Measurements from ENCODE around the gene BCAR1. TPM values are rescaled to one million over a fixed set of nuclear protein-coding genes. Genes with fewer than 3 reads are reported as not detected.

The BCAR1 gene
- total RNA-seq, 6 donors from 2014 or later, result 32.9 to 87.2 (median 61.7) TPM

DNA sequence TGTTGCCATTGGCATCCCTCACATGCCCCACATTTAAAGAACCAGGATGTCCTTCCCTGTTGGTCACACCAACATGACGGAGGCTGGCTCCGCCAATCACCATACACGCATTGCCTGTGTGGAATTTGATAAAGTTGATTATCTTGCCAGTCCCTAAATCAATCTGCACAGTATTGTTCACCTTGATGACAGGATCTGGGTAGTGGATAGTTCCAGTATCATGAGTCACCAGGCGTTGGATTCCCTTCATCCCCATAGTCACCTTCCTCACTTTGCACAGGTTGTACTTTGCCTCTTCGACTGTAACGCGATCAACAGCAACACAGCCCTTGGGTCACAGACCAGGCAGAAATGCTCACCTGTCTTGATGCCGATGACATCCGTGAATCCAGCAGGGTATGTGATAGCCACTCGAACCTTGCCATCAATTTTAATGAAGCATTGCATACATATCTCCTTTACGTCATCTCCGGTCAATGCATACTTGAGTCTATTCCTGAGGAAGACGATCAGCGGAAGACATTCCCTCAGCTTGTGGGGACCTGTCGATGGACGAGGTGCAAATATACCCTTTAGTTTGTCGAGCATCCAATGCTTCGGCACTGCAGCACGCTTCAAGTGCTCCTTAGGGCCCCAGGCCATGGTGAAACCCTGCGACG lies 58.7 kb downstream of the BCAR1 start:
- H3K4me1 ChIP-seq, result no peaks in the 10 kb centered on the region
- H3K36me3 ChIP-seq, result no peaks in the 10 kb centered on the region
- 87 to 89% methylated on average over 21 of the region's 21 CpGs for WGBS, 2 donors
- TF ChIP-seq POLR2A (IDR thresholded peaks at IDR 0.05) (no peak), POLR2AphosphoS5 (IDR thresholded peaks at IDR 0.05) (no peak), EP300 (IDR thresholded peaks at IDR 0.05) (no peak)
- TF ChIP-seq, protein P1, sequence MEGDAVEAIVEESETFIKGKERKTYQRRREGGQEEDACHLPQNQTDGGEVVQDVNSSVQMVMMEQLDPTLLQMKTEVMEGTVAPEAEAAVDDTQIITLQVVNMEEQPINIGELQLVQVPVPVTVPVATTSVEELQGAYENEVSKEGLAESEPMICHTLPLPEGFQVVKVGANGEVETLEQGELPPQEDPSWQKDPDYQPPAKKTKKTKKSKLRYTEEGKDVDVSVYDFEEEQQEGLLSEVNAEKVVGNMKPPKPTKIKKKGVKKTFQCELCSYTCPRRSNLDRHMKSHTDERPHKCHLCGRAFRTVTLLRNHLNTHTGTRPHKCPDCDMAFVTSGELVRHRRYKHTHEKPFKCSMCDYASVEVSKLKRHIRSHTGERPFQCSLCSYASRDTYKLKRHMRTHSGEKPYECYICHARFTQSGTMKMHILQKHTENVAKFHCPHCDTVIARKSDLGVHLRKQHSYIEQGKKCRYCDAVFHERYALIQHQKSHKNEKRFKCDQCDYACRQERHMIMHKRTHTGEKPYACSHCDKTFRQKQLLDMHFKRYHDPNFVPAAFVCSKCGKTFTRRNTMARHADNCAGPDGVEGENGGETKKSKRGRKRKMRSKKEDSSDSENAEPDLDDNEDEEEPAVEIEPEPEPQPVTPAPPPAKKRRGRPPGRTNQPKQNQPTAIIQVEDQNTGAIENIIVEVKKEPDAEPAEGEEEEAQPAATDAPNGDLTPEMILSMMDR (IDR thresholded peaks at IDR 0.05), result no peak
- no peaks in the 10 kb centered on the region for H3K27me3 ChIP-seq
- no peak overlapping the region for H3K27ac ChIP-seq
- no peak overlapping the region for H3K4me3 ChIP-seq
- ATAC-seq (ENCODE audit: low FRiP score in 2 of 2) (no peak), DNase-seq (no peak)
- H3K9me3 ChIP-seq, result no peaks in the 10 kb centered on the region

DNA sequence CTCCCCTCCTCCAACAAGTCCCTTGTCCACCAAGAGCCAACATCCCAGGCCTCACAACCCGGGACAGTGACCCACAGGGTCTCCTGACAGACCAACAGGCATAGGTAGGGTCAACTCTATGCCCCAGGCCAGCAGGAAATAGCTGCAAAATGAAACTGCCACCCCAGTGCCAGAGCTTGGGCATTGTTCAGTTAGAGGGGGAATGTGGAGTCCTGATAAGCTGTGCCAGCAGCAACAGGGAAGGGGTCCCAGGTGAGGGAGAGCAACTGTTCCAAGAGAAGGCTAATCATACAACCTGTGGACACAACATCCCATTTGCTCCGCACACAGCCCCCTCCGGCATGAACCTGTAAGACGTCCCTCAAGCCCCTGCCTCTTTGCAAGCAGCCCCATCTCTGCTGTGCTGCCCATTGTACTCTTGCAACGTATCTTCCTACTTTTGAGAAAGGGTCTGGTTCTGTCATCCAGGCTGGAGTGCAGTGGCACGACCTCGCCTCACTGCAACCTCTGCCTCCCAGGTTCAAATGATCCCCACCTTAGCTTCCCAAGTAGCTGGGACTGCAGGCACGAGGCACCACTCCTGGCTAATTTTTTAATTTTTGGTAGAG lies 61.7 kb downstream of the BCAR1 start:
- TF ChIP-seq, protein P1 (IDR thresholded peaks at IDR 0.05), result no peak
- TF ChIP-seq POLR2A (IDR thresholded peaks at IDR 0.05), result no peak
- TF ChIP-seq EP300 (IDR thresholded peaks at IDR 0.05), result no peak
- TF ChIP-seq POLR2AphosphoS5 (IDR thresholded peaks at IDR 0.05), result no peak
- ATAC-seq (ENCODE audit: low FRiP score in 2 of 2) (no peak), DNase-seq (no peak)
- H3K27ac ChIP-seq, result no peak overlapping the region
- H3K9me3 ChIP-seq, result no peaks in the 10 kb centered on the region
- H3K36me3 ChIP-seq, result no peaks in the 10 kb centered on the region
- H3K27me3 ChIP-seq, result no peaks in the 10 kb centered on the region
- WGBS, 2 donors, result 85 to 89% methylated on average over 8 of the region's 8 CpGs
- H3K4me3 ChIP-seq, result no peak overlapping the region
- H3K4me1 ChIP-seq, result no peaks in the 10 kb centered on the region

DNA sequence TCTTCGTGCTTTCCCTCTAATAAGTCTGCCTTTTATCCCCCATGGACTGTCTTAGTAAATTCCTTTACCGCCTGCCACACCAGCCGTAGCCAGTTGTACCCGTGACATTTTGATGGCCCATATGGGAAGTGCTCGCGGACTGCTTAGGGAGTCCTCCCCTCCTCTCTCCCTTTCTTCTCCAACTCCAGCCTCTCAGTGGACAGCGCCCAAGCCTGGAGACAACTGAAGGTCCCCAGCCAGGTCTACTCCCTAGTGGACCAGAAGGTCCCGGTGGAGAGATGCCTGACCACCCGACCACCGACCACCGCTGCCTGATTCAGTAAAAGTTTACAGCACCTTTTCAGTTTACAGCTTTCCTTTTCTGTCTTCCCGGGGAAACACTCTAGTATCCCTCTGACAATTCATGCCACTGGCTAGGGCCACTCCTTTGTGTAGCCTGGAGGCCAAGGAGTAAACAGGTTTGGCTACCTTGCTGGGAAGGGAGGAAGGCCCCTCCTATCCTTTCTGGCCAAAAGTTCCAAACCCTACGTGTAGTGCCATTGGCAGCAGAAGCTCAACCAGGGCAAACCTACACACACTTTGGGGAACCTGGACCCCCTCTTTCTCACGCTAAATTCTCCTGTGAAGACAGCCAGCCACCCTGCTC lies 62.5 kb downstream of the BCAR1 start:
- Histone ChIP-seq H3K36me3 (no peaks in the 10 kb centered on the region), H3K27ac (no peak overlapping the region), H3K4me1 (no peaks in the 10 kb centered on the region), H3K27me3 (no peaks in the 10 kb centered on the region), H3K4me3 (no peak overlapping the region), H3K9me3 (no peaks in the 10 kb centered on the region)
- DNase-seq (no peak), ATAC-seq (ENCODE audit: low FRiP score in 2 of 2) (no peak)
- 85 to 88% methylated on average over 14 of the region's 14 CpGs for WGBS, 2 donors
- TF ChIP-seq POLR2AphosphoS5 (IDR thresholded peaks at IDR 0.05) (no peak), EP300 (IDR thresholded peaks at IDR 0.05) (no peak), POLR2A (IDR thresholded peaks at IDR 0.05) (no peak)
- TF ChIP-seq, protein P1 (IDR thresholded peaks at IDR 0.05), result no peak

DNA sequence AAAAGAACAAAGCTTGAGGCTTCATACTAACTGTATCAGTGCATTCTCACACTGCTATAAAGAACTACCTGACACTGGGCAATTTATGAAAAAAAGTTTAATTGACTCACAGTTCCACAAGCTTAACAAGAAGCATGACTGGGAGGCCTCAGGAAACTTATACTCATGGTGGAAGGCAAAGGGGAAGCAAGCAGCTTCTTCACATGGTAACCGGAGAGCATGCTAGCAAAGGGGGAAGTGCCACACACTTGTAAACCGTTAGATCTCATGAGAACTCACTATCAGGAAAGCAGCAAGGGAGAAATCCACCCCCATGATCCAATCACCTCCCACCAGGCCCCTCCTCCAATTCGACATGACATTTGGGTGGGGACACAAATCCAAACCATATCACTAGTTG lies 69.8 kb downstream of the BCAR1 start:
- 21 to 25% methylated on average over 3 of the region's 3 CpGs for WGBS, 2 donors
- ATAC-seq (ENCODE audit: low FRiP score in 2 of 2), result no peak
- H3K4me1 ChIP-seq, result no peaks in the 10 kb centered on the region
- peaks cover 4 to 11% (median 7%) of the 10 kb centered on the region in 4 donors for H3K9me3 ChIP-seq
- no peak overlapping the region for H3K27ac ChIP-seq
- H3K36me3 ChIP-seq, result no peaks in the 10 kb centered on the region
- TF ChIP-seq, protein P1 (IDR thresholded peaks at IDR 0.05), result no peak
- TF ChIP-seq EP300 (IDR thresholded peaks at IDR 0.05), result no peak
- no peak for TF ChIP-seq POLR2AphosphoS5 (IDR thresholded peaks at IDR 0.05)
- TF ChIP-seq POLR2A (IDR thresholded peaks at IDR 0.05), result no peak
- H3K27me3 ChIP-seq, result no peaks in the 10 kb centered on the region
- no peak for DNase-seq
- H3K4me3 ChIP-seq, result no peak overlapping the region
